Endothelial cell of umbilical vein (primary cell): Measurements from ENCODE around the gene BRF1. TPM values are rescaled to one million over a fixed set of nuclear protein-coding genes. Genes with fewer than 3 reads are reported as not detected.

Source experiments
- BruUV-seq: library from RNA; stranded (reverse); fragments of 400-500 nt; replicated peaks from 2 replicates; lab custom pipeline; 2021; lab: Mats Ljungman, UMichigan
- CTCF ChIA-PET: fragments of 300-600, 350-600 bp; sonication (Branson Sonifier 250); formaldehyde crosslinking; loops from one replicate; lab custom pipeline; 2021; ENCODE audit warnings: antibody characterized with exemption, inconsistent platforms; lab: Charles Lee
- POLR2A ChIA-PET: fragments of 300-600, 350-600 bp; sonication (Branson Sonifier 250); formaldehyde crosslinking; loops from one replicate; lab custom pipeline; 2021; ENCODE audit warnings: antibody characterized with exemption, inconsistent platforms; lab: Charles Lee
- DNase-seq: peaks from one replicate; pipeline ENCODE4 v3.0.0-alpha.2; 2011; ENCODE audit warnings: low read depth, low spot score
- FAIRE-seq: peaks from 2 replicates; lab custom pipeline; 2011; peaks lifted over from hg19 to GRCh38; lab: Jason Lieb, UNC
- H2AFZ ChIP-seq: 2 replicates; pipeline ENCODE4 v1.6.0; 2012; ENCODE audit warnings: low read depth, low read length, control low read depth, inconsistent platforms
- H3K27ac ChIP-seq: 2 replicates; pipeline ENCODE4 v1.5.1; 2011; ENCODE audit warnings: low read depth, mild to moderate bottlenecking, control low read depth, low read length, moderate library complexity; ENCODE audit not compliant: insufficient read depth
- H3K27me3 ChIP-seq, 2 experiments: 2 replicates each; pipeline versions ENCODE4 v1.6.0 to v1.6.1; 2011; ENCODE audit warnings: low read length in 2 of 2, mixed read lengths in 1 of 2; ENCODE audit not compliant: control insufficient read depth in 2 of 2, insufficient read depth in 2 of 2
- H3K36me3 ChIP-seq, 2 experiments: 2 replicates in 1 of 2; 3 replicates in 1 of 2; pipeline ENCODE4 v1.5.1; 2011; ENCODE audit warnings: low read length in 2 of 2, mild to moderate bottlenecking in 1 of 2, moderate library complexity in 1 of 2; ENCODE audit not compliant: control insufficient read depth in 2 of 2, insufficient read depth in 2 of 2; ENCODE audit errors: extremely low read depth in 1 of 2
- H3K4me1 ChIP-seq: 3 replicates; pipeline ENCODE4 v1.5.1; 2011; ENCODE audit warnings: mild to moderate bottlenecking, low read length; ENCODE audit not compliant: control insufficient read depth, insufficient read depth; ENCODE audit errors: extremely low read depth
- H3K4me2 ChIP-seq: 2 replicates; pipeline ENCODE4 v1.6.1; 2011; ENCODE audit warnings: low read length, control low read depth, mixed read lengths; ENCODE audit not compliant: insufficient read depth
- H3K4me3 ChIP-seq, 3 experiments: fragments of 200-600 bp in 1 of 3; sonication (generic), shearing (Covaris generic) in 1 of 3; replicated peaks in 1 of 3; 2 replicates each; pipeline ENCODE4 v1.5.1; 2011 to 2016; ENCODE audit warnings: control low read depth in 3 of 3, low read length in 3 of 3, mild to moderate bottlenecking in 2 of 3, inconsistent platforms in 1 of 3, low read depth in 1 of 3, moderate library complexity in 1 of 3; ENCODE audit not compliant: insufficient read depth in 1 of 3
- H3K79me2 ChIP-seq: 2 replicates; pipeline ENCODE4 v1.6.0; 2012; ENCODE audit warnings: low read length, inconsistent platforms; ENCODE audit not compliant: control insufficient read depth, insufficient read depth
- H3K9ac ChIP-seq: replicated peaks from 2 replicates; pipeline ENCODE3; 2011; ENCODE audit warnings: low read length, control low read depth; ENCODE audit not compliant: insufficient read depth; ENCODE audit errors: extremely low read depth
- H3K9me1 ChIP-seq: replicated peaks from 3 replicates; pipeline ENCODE4 v1.6.0; 2011; ENCODE audit warnings: mild to moderate bottlenecking, low read length; ENCODE audit not compliant: control insufficient read depth, insufficient read depth; ENCODE audit errors: extremely low read depth
- H3K9me3 ChIP-seq: replicated peaks from 2 replicates; pipeline ENCODE4 v1.5.1; 2012; ENCODE audit warnings: low read length, inconsistent platforms; ENCODE audit not compliant: control insufficient read depth, insufficient read depth
- H4K20me1 ChIP-seq: replicated peaks from 2 replicates; pipeline ENCODE3; 2011; ENCODE audit warnings: mild to moderate bottlenecking, low read length; ENCODE audit not compliant: control insufficient read depth, insufficient read depth; ENCODE audit errors: extremely low read depth
- EZH2 ChIP-seq: IDR thresholded peaks from 2 replicates; pipeline ENCODE4 v1.6.1; 2012; ENCODE audit warnings: borderline replicate concordance, low read depth, mild to moderate bottlenecking, moderate library complexity, low read length, inconsistent platforms; ENCODE audit not compliant: severe bottlenecking
- FOS ChIP-seq: IDR thresholded peaks from 2 replicates; pipeline ENCODE4 v1.6.1; 2011; ENCODE audit warnings: mild to moderate bottlenecking, low read length, moderate library complexity, borderline replicate concordance; ENCODE audit not compliant: insufficient read depth
- GATA2 ChIP-seq: IDR thresholded peaks from 2 replicates; pipeline ENCODE4 v1.7.0; 2011; ENCODE audit warnings: low read depth, mild to moderate bottlenecking, moderate library complexity, mixed read lengths, low read length; ENCODE audit not compliant: insufficient read length, insufficient read depth
- JUN ChIP-seq: IDR thresholded peaks from 2 replicates; pipeline ENCODE4 v1.6.1; 2011; ENCODE audit warnings: borderline replicate concordance, low read depth; ENCODE audit not compliant: insufficient read length, insufficient read depth
- MYC ChIP-seq: IDR thresholded peaks from one replicate; pipeline ENCODE4 v1.6.1; 2011; ENCODE audit warnings: mild to moderate bottlenecking, low read depth, low read length
- POLR2A ChIP-seq: IDR thresholded peaks from 2 replicates; pipeline ENCODE4 v1.6.1; 2012; ENCODE audit warnings: low read depth, mild to moderate bottlenecking, control low read depth, low read length
- POLR2AphosphoS5 ChIP-seq: IDR thresholded peaks from 2 replicates; pipeline ENCODE4 v1.6.1; 2012; ENCODE audit warnings: low read depth, mild to moderate bottlenecking, control low read depth, low read length, moderate library complexity; ENCODE audit not compliant: insufficient read depth
- dilution Hi-C: fragments of 300-500 bp; cut with MboI; formaldehyde crosslinking; loops from one replicate; pipeline ENCODE4 v1.15.0; 2019; ENCODE audit warnings: low sequenced_read_pairs; ENCODE audit not compliant: extremely low pct_ligation_motif_present
- intact Hi-C: fragments of 100-400 bp; cut with micrococcal nuclease; formaldehyde crosslinking; loops from one replicate; pipeline ENCODE4 v1.10.0; 2022
- polyA plus RNA-seq, 4 experiments: library from polyadenylated mRNA; depleted of rRNA in 3 of 4; stranded (reverse) in 3 of 4; unstranded in 1 of 4; fragments of >200 nt; gene quantifications; 2 replicates each; pipeline versions ENCODE4 v1.2.1 to v1.2.3, GENCODE V29; 2011 to 2012; ENCODE audit warnings: missing spikeins in 1 of 4
- total RNA-seq: library from RNA; stranded (reverse); gene quantifications from 2 replicates; pipeline ENCODE4 v1.2.3, GENCODE V29; 2021
- TF ChIP-seq, protein P1 (sequence below): IDR thresholded peaks from 2 replicates; pipeline ENCODE4 v1.6.1; 2011; ENCODE audit not compliant: insufficient read depth, insufficient read length
- TF ChIP-seq, protein P2 (sequence below), 2 donors: IDR thresholded peaks; 1 replicate in 1 of 2; 2 replicates in 1 of 2; pipeline ENCODE4 v1.5.1; 2011; ENCODE audit warnings: low read length in 2 of 2, mild to moderate bottlenecking in 2 of 2, moderate library complexity in 2 of 2, control low read depth in 1 of 2, inconsistent platforms in 1 of 2, low read depth in 1 of 2; ENCODE audit not compliant: insufficient read depth in 1 of 2; ENCODE audit errors: extremely low read depth in 1 of 2

BRF1 gene
- total and polyA plus RNA-seq, 2 donors (not counting 3 experiments of a cell fraction or from before 2014, with no cell fraction given): 19.0 to 47.2 TPM

DNA sequence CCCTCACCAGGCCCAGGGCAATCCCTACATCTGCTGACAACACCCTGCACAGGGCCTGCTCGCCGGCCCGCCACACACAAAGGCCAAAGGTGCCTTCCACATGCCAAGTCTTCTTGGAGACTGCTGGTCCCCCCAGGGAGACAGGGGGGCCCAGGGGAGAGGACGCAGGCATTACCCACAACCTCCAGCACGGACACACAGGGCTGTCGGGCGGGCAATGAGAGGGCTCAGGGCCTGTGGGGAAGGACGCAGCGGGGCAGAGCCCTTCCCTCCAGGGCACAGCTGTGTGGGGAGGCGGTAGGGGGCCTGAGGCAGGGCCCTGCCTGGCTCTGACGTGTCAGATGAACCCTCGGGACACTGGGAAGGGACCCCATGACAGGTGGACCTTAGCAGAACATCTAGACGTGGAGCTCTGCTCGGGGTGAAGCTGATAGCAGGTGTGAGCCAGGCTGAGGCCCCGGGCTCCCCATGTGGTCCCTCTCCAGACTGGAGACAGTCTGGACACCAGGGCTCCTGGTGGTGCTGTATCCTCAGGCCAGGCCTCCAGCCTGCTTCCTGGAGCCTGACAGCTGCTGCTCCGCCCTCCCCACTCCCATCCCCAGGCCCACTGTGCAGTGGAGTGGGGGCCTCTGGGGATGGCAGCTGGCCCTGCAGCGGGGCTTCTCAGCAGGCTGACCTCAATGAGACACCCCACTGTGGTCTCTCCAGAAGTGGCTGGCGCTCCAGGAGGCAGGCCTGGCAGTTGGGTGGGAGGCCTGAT lies 88.1 kb downstream of the BRF1 start:
- CTCF ChIA-PET: interaction anchor here (1.0 kb wide), 1 partner anchor 13 kb away, joined by 3 read pairs; no protein-coding TSS in a partner anchor
- no peaks in the 10 kb centered on the region for H3K79me2 ChIP-seq
- no peaks in the 10 kb centered on the region for H3K9me1 ChIP-seq
- dilution Hi-C loops: no loop called here
- FAIRE-seq (no peak), DNase-seq (no peak)
- no peaks in the 10 kb centered on the region for H4K20me1 ChIP-seq
- no peak overlapping the region for H2AFZ ChIP-seq
- H3K36me3 ChIP-seq: peaks cover 0 to 23% of the 10 kb centered on the region in 2 experiments
- no peak overlapping the region for H3K27ac ChIP-seq
- BruUV-seq: no TSS peak
- no peaks in the 10 kb centered on the region for H3K4me1 ChIP-seq
- no peak overlapping the region for H3K9ac ChIP-seq
- no peaks in the 10 kb centered on the region for H3K27me3 ChIP-seq
- POLR2A ChIA-PET: no interaction called here
- no peaks in the 10 kb centered on the region for H3K9me3 ChIP-seq
- no peak overlapping the region for H3K4me2 ChIP-seq
- H3K4me3 ChIP-seq: no peak overlapping the region
- intact Hi-C loops: no loop called here
- TF ChIP-seq POLR2A (no peak), GATA2 (no peak), FOS (no peak), EZH2 (no peak), JUN (no peak), MYC (no peak), POLR2AphosphoS5 (no peak)
- TF ChIP-seq, protein P1, sequence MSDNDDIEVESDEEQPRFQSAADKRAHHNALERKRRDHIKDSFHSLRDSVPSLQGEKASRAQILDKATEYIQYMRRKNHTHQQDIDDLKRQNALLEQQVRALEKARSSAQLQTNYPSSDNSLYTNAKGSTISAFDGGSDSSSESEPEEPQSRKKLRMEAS: no peak
- TF ChIP-seq, protein P2, sequence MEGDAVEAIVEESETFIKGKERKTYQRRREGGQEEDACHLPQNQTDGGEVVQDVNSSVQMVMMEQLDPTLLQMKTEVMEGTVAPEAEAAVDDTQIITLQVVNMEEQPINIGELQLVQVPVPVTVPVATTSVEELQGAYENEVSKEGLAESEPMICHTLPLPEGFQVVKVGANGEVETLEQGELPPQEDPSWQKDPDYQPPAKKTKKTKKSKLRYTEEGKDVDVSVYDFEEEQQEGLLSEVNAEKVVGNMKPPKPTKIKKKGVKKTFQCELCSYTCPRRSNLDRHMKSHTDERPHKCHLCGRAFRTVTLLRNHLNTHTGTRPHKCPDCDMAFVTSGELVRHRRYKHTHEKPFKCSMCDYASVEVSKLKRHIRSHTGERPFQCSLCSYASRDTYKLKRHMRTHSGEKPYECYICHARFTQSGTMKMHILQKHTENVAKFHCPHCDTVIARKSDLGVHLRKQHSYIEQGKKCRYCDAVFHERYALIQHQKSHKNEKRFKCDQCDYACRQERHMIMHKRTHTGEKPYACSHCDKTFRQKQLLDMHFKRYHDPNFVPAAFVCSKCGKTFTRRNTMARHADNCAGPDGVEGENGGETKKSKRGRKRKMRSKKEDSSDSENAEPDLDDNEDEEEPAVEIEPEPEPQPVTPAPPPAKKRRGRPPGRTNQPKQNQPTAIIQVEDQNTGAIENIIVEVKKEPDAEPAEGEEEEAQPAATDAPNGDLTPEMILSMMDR (IDR thresholded peaks at IDR 0.05; ENCODE audit: extremely low read depth in 1 of 2, insufficient read depth in 1 of 2, low read depth in 1 of 2, low read length in 2 of 2): no peak
